Liver (tissue), 9 donors: ENCODE data around the gene H1-8. TPM values are rescaled to one million over a fixed set of nuclear protein-coding genes. Genes with fewer than 3 reads are reported as not detected.

Experiments used
- DNase-seq: peaks from one replicate; pipeline ENCODE4 v3.0.0-alpha.2; 2017; ENCODE audit warnings: low spot score
- H3K27ac ChIP-seq, 2 donors: one replicate each; pipeline ENCODE4 v1.7.0; 2013; ENCODE audit warnings: inconsistent platforms in 2 of 2, low read length in 2 of 2, control low read depth in 1 of 2, low read depth in 1 of 2, mild to moderate bottlenecking in 1 of 2
- H3K27me3 ChIP-seq, 4 donors: one replicate each; pipeline versions ENCODE4 v1.6.1 to v1.7.0; 2013; ENCODE audit warnings: low read length in 3 of 4, inconsistent platforms in 1 of 4, mild to moderate bottlenecking in 1 of 4, moderate library complexity in 1 of 4; ENCODE audit not compliant: control insufficient read depth in 4 of 4, insufficient read depth in 4 of 4
- H3K36me3 ChIP-seq, 4 donors: one replicate each; pipeline versions ENCODE4 v1.6.1 to v1.7.0; 2013; ENCODE audit warnings: low read length in 3 of 4, mild to moderate bottlenecking in 3 of 4, low read depth in 1 of 4, moderate library complexity in 1 of 4; ENCODE audit not compliant: control insufficient read depth in 4 of 4, insufficient read depth in 3 of 4
- H3K4me1 ChIP-seq, 4 donors: one replicate each; pipeline versions ENCODE4 v1.6.1 to v1.7.0; 2013; ENCODE audit warnings: low read length in 3 of 4, mild to moderate bottlenecking in 3 of 4, moderate library complexity in 1 of 4; ENCODE audit not compliant: control insufficient read depth in 4 of 4, insufficient read depth in 4 of 4
- H3K4me3 ChIP-seq, 3 donors: one replicate each; pipeline versions ENCODE4 v1.6.1 to v1.7.0; 2013; ENCODE audit warnings: low read length in 3 of 3, control low read depth in 1 of 3, low read depth in 1 of 3, mild to moderate bottlenecking in 1 of 3
- H3K9ac ChIP-seq, 2 donors: one replicate each; pipeline ENCODE4 v1.7.0; 2013; ENCODE audit warnings: low read length in 2 of 2, mild to moderate bottlenecking in 2 of 2, moderate library complexity in 2 of 2, control low read depth in 1 of 2, low read depth in 1 of 2
- H3K9me3 ChIP-seq, 4 donors: one replicate each; pipeline versions ENCODE4 v1.6.1 to v1.7.0; 2013; ENCODE audit warnings: low read length in 3 of 4; ENCODE audit not compliant: control insufficient read depth in 4 of 4
- ATF3 ChIP-seq: IDR thresholded peaks from 2 replicates; pipeline ENCODE4 v1.6.1; 2016; ENCODE audit warnings: antibody characterized with exemption
- CTCF ChIP-seq: fragments of 150-350 bp; IDR thresholded peaks from 2 replicates; pipeline ENCODE4 v1.5.1; 2017; ENCODE audit warnings: improper control_type of control experiment, low read depth, low read length; ENCODE audit not compliant: missing input control
- EGR1 ChIP-seq, 2 donors: IDR thresholded peaks; 2 replicates each; pipeline ENCODE4 v1.6.1; 2016 to 2018; ENCODE audit warnings: antibody characterized with exemption in 2 of 2, low read depth in 2 of 2
- FOXA1 ChIP-seq: IDR thresholded peaks from 2 replicates; pipeline ENCODE4 v1.6.1; 2016; ENCODE audit warnings: antibody characterized with exemption
- FOXA2 ChIP-seq: IDR thresholded peaks from 2 replicates; pipeline ENCODE4 v1.6.1; 2016; ENCODE audit warnings: antibody characterized with exemption
- GABPA ChIP-seq, 2 donors: IDR thresholded peaks in 1 of 2; conservative IDR thresholded peaks in 1 of 2; 2 replicates each; pipeline ENCODE4 v1.6.1; 2016; ENCODE audit warnings: antibody characterized with exemption in 2 of 2, mild to moderate bottlenecking in 1 of 2, moderate library complexity in 1 of 2
- HNF4A ChIP-seq, 2 donors: conservative IDR thresholded peaks; 2 replicates each; pipeline ENCODE4 v1.6.1; 2016; ENCODE audit warnings: antibody characterized with exemption in 2 of 2, mild to moderate bottlenecking in 2 of 2
- HNF4G ChIP-seq: IDR thresholded peaks from 2 replicates; pipeline ENCODE4 v1.6.1; 2016; ENCODE audit warnings: antibody characterized with exemption
- JUND ChIP-seq, 2 donors: IDR thresholded peaks; 2 replicates each; pipeline ENCODE4 v1.6.1; 2016; ENCODE audit warnings: antibody characterized with exemption in 2 of 2
- MAX ChIP-seq: IDR thresholded peaks from 2 replicates; pipeline ENCODE4 v1.6.1; 2016; ENCODE audit warnings: antibody characterized with exemption
- NR2F2 ChIP-seq: IDR thresholded peaks from 2 replicates; pipeline ENCODE4 v1.6.1; 2016; ENCODE audit warnings: antibody characterized with exemption
- RAD21 ChIP-seq, 2 donors: IDR thresholded peaks; 2 replicates each; pipeline ENCODE4 v1.6.1; 2016; ENCODE audit warnings: antibody characterized with exemption in 2 of 2, mild to moderate bottlenecking in 2 of 2
- REST ChIP-seq: IDR thresholded peaks from 2 replicates; pipeline ENCODE4 v1.6.1; 2016; ENCODE audit warnings: antibody characterized with exemption, mild to moderate bottlenecking
- RXRA ChIP-seq, 2 donors: IDR thresholded peaks; 2 replicates each; pipeline ENCODE4 v1.6.1; 2017 to 2018; ENCODE audit warnings: antibody characterized with exemption in 2 of 2, mild to moderate bottlenecking in 1 of 2
- SP1 ChIP-seq: IDR thresholded peaks from 2 replicates; pipeline ENCODE4 v1.6.1; 2018; ENCODE audit warnings: antibody characterized with exemption, mild to moderate bottlenecking
- TAF1 ChIP-seq: conservative IDR thresholded peaks from 2 replicates; pipeline ENCODE4 v1.6.1; 2016; ENCODE audit warnings: antibody characterized with exemption, mild to moderate bottlenecking
- YY1 ChIP-seq: IDR thresholded peaks from 2 replicates; pipeline ENCODE4 v1.6.1; 2016; ENCODE audit warnings: antibody characterized with exemption, mild to moderate bottlenecking
- ZBTB33 ChIP-seq: IDR thresholded peaks from 2 replicates; pipeline ENCODE4 v1.6.1; 2016; ENCODE audit warnings: antibody characterized with exemption
- WGBS: extraction: QIAGEN DNeasy Blood & Tissue Kit; methylation state at CpG from one replicate; pipeline ENCODE4 v1.1.7; 2013; 5-methylcytosine and 5-hydroxymethylcytosine counted together
- polyA plus RNA-seq, 2 donors: library from polyadenylated mRNA; stranded (reverse) in 1 of 2; unstranded in 1 of 2; fragments of 200-250 nt in 1 of 2; fragments of >200 nt in 1 of 2; fragmentation: Nextera tagmentation in 1 of 2; extraction: Ambion mirVana in 1 of 2; gene quantifications; one replicate each; pipeline versions ENCODE4 v1.2.1 to v1.2.3, GENCODE V29; 2013 to 2015
- total RNA-seq, 2 donors: library from RNA; depleted of rRNA; stranded (reverse); fragments of >200 nt; gene quantifications; one replicate each; pipeline ENCODE4 v1.2.3, GENCODE V29; 2014
- donor health status: healthy.
- donor health status: healthy.
- donor health status: healthy.
- donor health status: healthy.
- donor health status: healthy.

H1-8 gene
- total and polyA plus RNA-seq, 4 donors = not detected

GRCh38 chr3:129567176-129567705 is 24.3 kb downstream of the H1-8 start:
- WGBS = 85% methylated on average over 18 of the region's 18 CpGs
- H3K27me3 ChIP-seq = no peaks in the 10 kb centered on the region
- H3K36me3 ChIP-seq = peaks cover 0 to 3% (median 0%) of the 10 kb centered on the region in 4 donors
- TF ChIP-seq FOXA2 (no peak), REST (no peak), MAX (no peak), RAD21 (IDR thresholded peaks at IDR 0.05) (no peak), NR2F2 (no peak), SP1 (no peak), GABPA (IDR thresholded peaks at IDR 0.05 in 1 of 2, conservative IDR thresholded peaks at IDR 0.05 in 1 of 2) (no peak), YY1 (no peak), TAF1 (no peak), HNF4G (no peak), RXRA (IDR thresholded peaks at IDR 0.05) (no peak), CTCF (no peak), ZBTB33 (no peak), EGR1 (IDR thresholded peaks at IDR 0.05; ENCODE audit: low read depth in 2 of 2) (no peak), HNF4A (conservative IDR thresholded peaks at IDR 0.05) (no peak), ATF3 (no peak), JUND (IDR thresholded peaks at IDR 0.05) (no peak), FOXA1 (no peak)
- no peak for DNase-seq
- H3K9ac ChIP-seq = no peak overlapping the region
- no peaks in the 10 kb centered on the region for H3K4me1 ChIP-seq
- no peak overlapping the region for H3K4me3 ChIP-seq
- H3K9me3 ChIP-seq = no peaks in the 10 kb centered on the region
- H3K27ac ChIP-seq = no peak overlapping the region
